Upper lobe of right lung (tissue), 1 donor: ENCODE data around the gene SPATC1L. TPM values are rescaled to one million over a fixed set of nuclear protein-coding genes. Genes with fewer than 3 reads are reported as not detected.
"Not testable (repeated sequence)": the region's sequence is repeated elsewhere in the genome, so short reads cannot be mapped to it uniquely, and the experiment has no call there.

Experiments used
- ATAC-seq: fragments of 200-7000 bp; cut with Tn5 transposase; one replicate; pipeline ENCODE4 v1.9.1; 2020; ENCODE audit warnings: mild to moderate bottlenecking, moderate library complexity
- DNase-seq: peaks from one replicate; pipeline ENCODE4 v3.0.0-alpha.2; 2020
- H3K27ac ChIP-seq: fragments of 200-600 bp; one replicate; pipeline ENCODE4 v1.8.0; 2022
- H3K27me3 ChIP-seq: fragments of 200-600 bp; one replicate; pipeline ENCODE4 v1.8.0; 2022; ENCODE audit warnings: mild to moderate bottlenecking
- H3K36me3 ChIP-seq: fragments of 200-600 bp; one replicate; pipeline ENCODE4 v1.8.0; 2022
- H3K4me1 ChIP-seq: fragments of 200-600 bp; one replicate; pipeline ENCODE4 v1.8.0; 2022
- H3K4me3 ChIP-seq: fragments of 200-600 bp; one replicate; pipeline ENCODE4 v1.8.0; 2022; ENCODE audit warnings: mild to moderate bottlenecking
- H3K9me3 ChIP-seq: fragments of 200-600 bp; one replicate; pipeline ENCODE4 v1.8.0; 2022
- intact Hi-C: fragments of 100-400 bp; cut with DNase I; formaldehyde crosslinking; loops from one replicate; pipeline ENCODE4 v1.11.0; 2022
- total RNA-seq: library from RNA; stranded (reverse); fragmentation: NEBNext Ultra II Directional; extraction: Animal tissue kit (Norgen Biotek cat#: 25700); gene quantifications from one replicate; pipeline ENCODE4 v1.2.1, GENCODE V29; 2021
- TF ChIP-seq, protein P1 (sequence below): fragments of 200-600 bp; IDR thresholded peaks from one replicate; pipeline ENCODE4 v1.8.0; 2022; ENCODE audit warnings: antibody characterized with exemption
- donor health status: DM: no; HTN: yes; CAD: no; lungs with severe emphysema.

The SPATC1L gene
- total RNA-seq, 1 donor from 2014 or later: 4.7 TPM

DNA sequence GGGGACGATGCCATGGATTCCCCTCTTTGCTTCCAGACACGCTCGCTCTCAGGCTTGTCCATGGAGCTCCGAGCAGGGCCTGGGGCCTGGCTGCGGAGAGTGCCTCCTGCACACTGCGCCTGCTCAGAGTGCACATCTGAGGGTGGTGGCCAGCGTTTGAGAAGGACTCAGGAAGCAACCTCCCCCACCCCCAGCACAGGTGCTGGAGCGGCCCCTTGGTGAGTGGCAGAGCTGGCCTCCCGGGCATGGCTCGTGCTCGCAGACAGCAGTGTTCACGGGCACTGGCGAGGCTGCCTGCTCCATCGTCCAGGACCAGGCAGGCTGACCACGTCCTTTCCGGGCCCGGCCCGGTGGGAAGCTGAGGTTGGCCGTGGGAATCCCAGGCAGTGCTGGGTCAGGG lies 2.8 kb downstream of the SPATC1L start:
- TF ChIP-seq, protein P1, sequence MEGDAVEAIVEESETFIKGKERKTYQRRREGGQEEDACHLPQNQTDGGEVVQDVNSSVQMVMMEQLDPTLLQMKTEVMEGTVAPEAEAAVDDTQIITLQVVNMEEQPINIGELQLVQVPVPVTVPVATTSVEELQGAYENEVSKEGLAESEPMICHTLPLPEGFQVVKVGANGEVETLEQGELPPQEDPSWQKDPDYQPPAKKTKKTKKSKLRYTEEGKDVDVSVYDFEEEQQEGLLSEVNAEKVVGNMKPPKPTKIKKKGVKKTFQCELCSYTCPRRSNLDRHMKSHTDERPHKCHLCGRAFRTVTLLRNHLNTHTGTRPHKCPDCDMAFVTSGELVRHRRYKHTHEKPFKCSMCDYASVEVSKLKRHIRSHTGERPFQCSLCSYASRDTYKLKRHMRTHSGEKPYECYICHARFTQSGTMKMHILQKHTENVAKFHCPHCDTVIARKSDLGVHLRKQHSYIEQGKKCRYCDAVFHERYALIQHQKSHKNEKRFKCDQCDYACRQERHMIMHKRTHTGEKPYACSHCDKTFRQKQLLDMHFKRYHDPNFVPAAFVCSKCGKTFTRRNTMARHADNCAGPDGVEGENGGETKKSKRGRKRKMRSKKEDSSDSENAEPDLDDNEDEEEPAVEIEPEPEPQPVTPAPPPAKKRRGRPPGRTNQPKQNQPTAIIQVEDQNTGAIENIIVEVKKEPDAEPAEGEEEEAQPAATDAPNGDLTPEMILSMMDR: no peak
- Histone ChIP-seq H3K4me1 (peaks cover 3% of the 10 kb centered on the region), H3K27me3 (no peaks in the 10 kb centered on the region), H3K27ac (no peak overlapping the region), H3K4me3 (no peak overlapping the region), H3K9me3 (no peaks in the 10 kb centered on the region), H3K36me3 (no peaks in the 10 kb centered on the region)
- no peak for DNase-seq
- intact Hi-C loops: no loop called here
- no peak for ATAC-seq

DNA sequence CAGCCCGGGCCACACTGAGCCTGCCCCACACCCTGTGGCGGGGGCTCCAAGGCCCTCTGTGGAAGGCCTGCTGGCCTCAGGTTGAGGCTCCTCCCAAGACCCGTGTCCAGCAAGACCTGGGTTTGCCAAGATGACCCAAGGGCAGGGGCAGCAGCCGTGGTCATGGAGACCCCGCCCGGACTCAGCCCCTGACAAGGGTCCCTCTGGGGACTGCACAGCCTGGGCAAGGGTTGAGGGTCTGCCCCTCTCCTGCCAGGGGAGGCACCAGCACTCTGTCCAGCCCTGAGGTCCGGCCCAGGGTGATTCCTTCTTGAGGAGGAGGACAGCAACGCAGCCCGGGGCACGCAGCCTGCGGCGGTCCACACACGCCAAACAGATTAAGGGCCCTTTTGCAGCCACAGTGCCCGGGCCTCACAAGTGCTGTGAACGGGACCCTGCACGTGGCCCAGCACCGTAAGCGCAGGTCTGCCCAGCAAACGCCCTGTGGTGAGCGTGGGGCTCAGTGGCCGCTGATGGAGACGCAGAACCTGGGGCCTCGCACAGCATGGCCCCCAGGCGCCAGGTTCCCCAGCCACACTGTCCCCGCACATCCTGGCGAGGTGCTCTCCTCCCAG lies 3.4 kb downstream of the SPATC1L start:
- no peaks in the 10 kb centered on the region for H3K9me3 ChIP-seq
- H3K4me1 ChIP-seq: peaks cover 3% of the 10 kb centered on the region
- no peaks in the 10 kb centered on the region for H3K36me3 ChIP-seq
- H3K4me3 ChIP-seq: no peak overlapping the region
- DNase-seq: no peak
- ATAC-seq: no peak
- H3K27ac ChIP-seq: no peak overlapping the region
- TF ChIP-seq, protein P1: no peak
- H3K27me3 ChIP-seq: no peaks in the 10 kb centered on the region
- intact Hi-C loops: no loop called here

DNA sequence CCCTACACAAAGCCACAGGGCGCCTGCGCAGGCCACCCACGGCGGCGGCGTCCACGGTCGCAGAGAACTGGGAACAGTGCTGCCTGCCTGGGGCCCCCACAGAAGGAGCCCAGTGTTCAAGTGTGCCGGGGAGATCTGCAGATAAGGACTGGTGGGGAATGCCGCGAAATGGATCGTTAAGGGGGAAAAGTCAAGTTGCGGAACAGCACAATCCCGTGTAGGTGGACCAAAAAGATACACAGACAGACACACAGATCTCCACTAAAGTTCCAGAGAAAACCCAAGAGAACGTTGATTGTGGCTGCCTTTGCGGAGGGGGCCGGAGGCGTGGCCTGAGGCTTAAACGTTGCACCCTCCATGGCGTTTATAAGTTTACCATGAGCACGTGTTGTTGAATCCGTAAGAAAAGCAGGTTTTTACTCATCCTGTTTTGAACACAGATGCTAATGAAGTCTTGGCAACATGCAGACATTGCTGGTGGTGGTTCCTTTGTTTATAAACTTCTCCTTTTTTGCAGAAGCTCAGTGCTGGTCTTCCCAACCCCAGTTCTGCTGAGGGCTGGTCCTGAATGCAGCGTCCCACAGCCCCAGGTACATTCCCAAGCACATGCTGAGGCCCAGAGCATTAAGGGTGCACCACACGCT lies 4.1 kb downstream of the SPATC1L start:
- H3K27me3 ChIP-seq: no peaks in the 10 kb centered on the region
- DNase-seq (no peak), ATAC-seq (no peak)
- TF ChIP-seq, protein P1: no peak
- H3K4me3 ChIP-seq: no peak overlapping the region
- no peak overlapping the region for H3K27ac ChIP-seq
- intact Hi-C loops: no loop called here
- H3K4me1 ChIP-seq: peaks cover 3% of the 10 kb centered on the region
- H3K9me3 ChIP-seq: no peaks in the 10 kb centered on the region
- H3K36me3 ChIP-seq: no peaks in the 10 kb centered on the region

DNA sequence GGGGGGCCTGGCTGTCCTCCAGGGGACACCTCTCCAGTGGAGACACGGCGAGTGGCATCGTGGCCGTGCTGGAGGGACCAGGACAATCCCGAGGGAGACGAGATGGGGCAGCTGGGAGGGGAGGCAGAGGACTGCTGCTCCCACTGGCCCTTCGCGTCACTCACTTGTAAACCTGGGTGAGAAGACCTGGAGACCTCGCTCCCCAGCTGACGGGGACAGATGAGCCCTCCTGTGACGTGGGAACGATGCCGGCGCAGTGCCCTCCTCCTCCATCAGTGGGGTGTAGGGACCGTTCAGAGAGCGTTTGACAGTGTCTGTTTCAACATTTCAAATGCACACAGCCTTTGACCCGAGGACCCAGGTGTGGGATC lies 4.6 kb downstream of the SPATC1L start:
- ATAC-seq: no peak

DNA sequence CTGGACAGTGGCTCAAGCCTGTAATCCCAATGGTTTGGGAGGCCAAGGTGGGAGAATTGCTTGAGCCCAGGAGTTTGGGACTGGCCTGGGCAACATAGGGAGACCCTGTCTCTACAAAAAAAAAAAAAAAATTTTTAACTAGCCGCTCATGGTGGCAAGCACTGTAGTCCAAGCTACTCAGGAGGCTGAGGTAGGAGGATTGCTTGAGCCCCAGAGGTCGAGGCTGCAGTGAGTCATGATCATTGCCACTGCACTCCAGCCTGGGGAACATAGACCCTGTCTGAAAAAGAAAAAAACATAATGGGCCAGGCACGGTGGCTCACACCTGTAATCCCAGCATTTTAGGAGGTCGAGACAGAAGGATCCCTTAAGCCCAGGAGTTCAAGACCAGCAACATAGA lies 5.3 kb downstream of the SPATC1L start:
- Histone ChIP-seq H3K27ac (no peak overlapping the region), H3K9me3 (no peaks in the 10 kb centered on the region), H3K4me3 (no peak overlapping the region), H3K4me1 (peaks cover 2% of the 10 kb centered on the region), H3K27me3 (no peaks in the 10 kb centered on the region), H3K36me3 (no peaks in the 10 kb centered on the region)
- ATAC-seq (no peak), DNase-seq (no peak)
- intact Hi-C loops: no loop called here
- TF ChIP-seq, protein P1: no peak

More for the DNA sequence above, 4.6 kb downstream of the SPATC1L start:
- no peaks in the 10 kb centered on the region for H3K27me3 ChIP-seq
- no peak overlapping the region for H3K4me3 ChIP-seq
- DNase-seq: no peak
- intact Hi-C loops: no loop called here
- peaks cover 3% of the 10 kb centered on the region for H3K4me1 ChIP-seq
- H3K27ac ChIP-seq: no peak overlapping the region
- H3K36me3 ChIP-seq: no peaks in the 10 kb centered on the region
- TF ChIP-seq, protein P1: no peak
- no peaks in the 10 kb centered on the region for H3K9me3 ChIP-seq

DNA sequence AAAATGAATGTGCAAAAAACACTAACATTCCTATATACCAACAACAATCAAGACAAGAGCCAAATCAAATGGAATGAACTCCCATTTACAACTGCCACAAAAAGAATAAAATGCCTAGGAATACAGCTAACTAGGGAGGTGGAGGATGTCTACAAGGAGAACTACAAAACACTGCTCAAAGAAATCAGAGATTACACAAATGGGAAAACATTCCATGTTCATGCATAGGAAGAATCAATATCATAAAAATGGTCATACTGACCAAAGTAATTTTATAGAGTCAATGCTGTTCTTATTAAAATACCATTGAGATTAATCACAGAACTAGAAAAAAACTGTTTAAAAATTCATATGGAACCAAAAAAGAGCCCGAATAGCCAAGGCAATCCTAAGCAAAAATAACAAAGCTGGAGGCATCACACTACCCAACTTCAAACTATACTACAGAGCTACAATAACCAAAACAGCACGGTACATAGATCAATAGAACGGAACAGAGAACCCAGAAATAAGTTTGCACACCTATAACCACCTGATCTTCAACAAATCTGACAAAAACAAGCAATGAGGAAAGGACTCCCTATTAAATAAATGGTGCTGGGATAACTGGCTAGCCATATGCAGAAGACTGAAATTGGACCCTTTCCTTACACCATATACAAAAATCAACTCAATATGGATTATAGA lies 7.7 kb downstream of the SPATC1L start:
- H3K27me3 ChIP-seq, ATAC-seq, H3K36me3 ChIP-seq, intact Hi-C loops, H3K4me1 ChIP-seq, H3K9me3 ChIP-seq, H3K4me3 ChIP-seq, DNase-seq, H3K27ac ChIP-seq: not testable (repeated sequence)
